ENCODE results near the gene PDE1C.
"Not testable (repeated sequence)": the region's sequence is repeated elsewhere in the genome, so short reads cannot be mapped to it uniquely, and the experiment has no call there.

Gene PDE1C

GRCh38 chr7:32042900-32043299 is 27.3 kb downstream of the PDE1C start:
- DNase-seq, result no peak

- no peak for DNase-seq
Measured at GRCh38 chr7:32039000-32039756, 31.0 kb downstream of the PDE1C start.

GRCh38 chr7:32037650-32038198 is 32.5 kb downstream of the PDE1C start:
- no peak for DNase-seq

- DNase-seq, result no peak
Measured at GRCh38 chr7:32036557-32036956, 33.6 kb downstream of the PDE1C start.

GRCh38 chr7:32034052-32034451 is 36.2 kb downstream of the PDE1C start:
- DNase-seq, result no peak

- DNase-seq, result no peak
Measured at GRCh38 chr7:32033006-32033405, 37.2 kb downstream of the PDE1C start.

GRCh38 chr7:32032211-32032610 is 38.0 kb downstream of the PDE1C start:
- no peak for DNase-seq

GRCh38 chr7:32030904-32031692 is 39.1 kb downstream of the PDE1C start:
- no peak for DNase-seq

GRCh38 chr7:32026083-32026425 is 44.2 kb downstream of the PDE1C start:
- no peak for DNase-seq

- no peak for DNase-seq
Measured at GRCh38 chr7:32025381-32026082, 44.7 kb downstream of the PDE1C start.

- DNase-seq, result no peak
Measured at GRCh38 chr7:32023376-32023775, 46.8 kb downstream of the PDE1C start.

- no peak for DNase-seq
Measured at GRCh38 chr7:32022966-32023365, 47.2 kb downstream of the PDE1C start.

GRCh38 chr7:32020551-32021159 is 49.6 kb downstream of the PDE1C start:
- DNase-seq, result no peak

GRCh38 chr7:32018845-32019578 is 51.2 kb downstream of the PDE1C start:
- no peak for DNase-seq

GRCh38 chr7:32015133-32015532 is 55.1 kb downstream of the PDE1C start:
- no peak for DNase-seq

- DNase-seq, result not testable (repeated sequence)
Measured at GRCh38 chr7:32013471-32013870, 56.7 kb downstream of the PDE1C start.

GRCh38 chr7:32005577-32005976 is 64.6 kb downstream of the PDE1C start:
- DNase-seq, result no peak

- DNase-seq, result no peak
Measured at GRCh38 chr7:32001948-32002347, 68.3 kb downstream of the PDE1C start.

GRCh38 chr7:31997423-31997822 is 72.8 kb downstream of the PDE1C start:
- DNase-seq, result no peak

- no peak for DNase-seq
Measured at GRCh38 chr7:31995134-31995533, 75.1 kb downstream of the PDE1C start.

- DNase-seq, result no peak
Measured at GRCh38 chr7:31991846-31992245, 78.4 kb downstream of the PDE1C start.

GRCh38 chr7:31991406-31991805 is 78.8 kb downstream of the PDE1C start:
- no peak for DNase-seq

All from T1000 (cell line).